ENCODE results near the gene PCYOX1L.

DNA sequence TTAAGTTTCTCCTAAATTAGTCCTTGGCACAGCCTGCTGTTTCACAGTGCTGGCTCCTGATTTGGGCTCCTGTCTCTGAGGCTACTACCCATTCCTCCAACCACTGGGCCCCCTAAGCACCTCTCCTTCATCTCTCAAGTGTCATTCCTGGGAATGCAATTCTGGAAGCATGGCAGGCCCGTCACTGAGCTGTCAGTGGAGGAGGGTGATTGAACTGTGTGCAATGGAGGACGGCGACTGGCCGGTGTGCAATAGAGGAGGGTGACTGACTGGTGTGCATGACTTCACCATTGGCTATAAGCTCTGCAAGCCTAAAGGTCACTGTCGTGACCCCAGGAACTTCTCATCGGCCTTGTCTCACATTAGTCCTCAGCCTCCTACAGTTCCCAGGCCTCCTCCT is 33.7 kb downstream of the PCYOX1L start:
- TF ChIP-seq OSR1 (CRISPR knock-in tag; IDR thresholded peaks at IDR 0.05) (no peak), ZFP3 (CRISPR knock-in tag; IDR thresholded peaks at IDR 0.05) (no peak), RARB (CRISPR knock-in tag; IDR thresholded peaks at IDR 0.05) (no peak)
- TF ChIP-seq, protein P1, sequence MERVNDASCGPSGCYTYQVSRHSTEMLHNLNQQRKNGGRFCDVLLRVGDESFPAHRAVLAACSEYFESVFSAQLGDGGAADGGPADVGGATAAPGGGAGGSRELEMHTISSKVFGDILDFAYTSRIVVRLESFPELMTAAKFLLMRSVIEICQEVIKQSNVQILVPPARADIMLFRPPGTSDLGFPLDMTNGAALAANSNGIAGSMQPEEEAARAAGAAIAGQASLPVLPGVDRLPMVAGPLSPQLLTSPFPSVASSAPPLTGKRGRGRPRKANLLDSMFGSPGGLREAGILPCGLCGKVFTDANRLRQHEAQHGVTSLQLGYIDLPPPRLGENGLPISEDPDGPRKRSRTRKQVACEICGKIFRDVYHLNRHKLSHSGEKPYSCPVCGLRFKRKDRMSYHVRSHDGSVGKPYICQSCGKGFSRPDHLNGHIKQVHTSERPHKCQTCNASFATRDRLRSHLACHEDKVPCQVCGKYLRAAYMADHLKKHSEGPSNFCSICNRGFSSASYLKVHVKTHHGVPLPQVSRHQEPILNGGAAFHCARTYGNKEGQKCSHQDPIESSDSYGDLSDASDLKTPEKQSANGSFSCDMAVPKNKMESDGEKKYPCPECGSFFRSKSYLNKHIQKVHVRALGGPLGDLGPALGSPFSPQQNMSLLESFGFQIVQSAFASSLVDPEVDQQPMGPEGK (CRISPR knock-in tag; IDR thresholded peaks at IDR 0.05; ENCODE audit: borderline replicate concordance): no peak

Measured in SK-N-SH treated with all-trans-retinoic acid at 6 μM for 48 hours (cell line).